COR-L47 (cell line): ENCODE measurements around the gene ANXA2.
"Not testable (repeated sequence)": the region's sequence is repeated elsewhere in the genome, so short reads cannot be mapped to it uniquely, and the experiment has no call there.

Experiments used
- DNase-seq: peaks from one replicate; lab custom pipeline; 2025; lab: John Stamatoyannopoulos, UW

ANXA2 gene

GRCh38 chr15:60410350-60410749 is 12.6 kb upstream of the ANXA2 start:
- DNase-seq, result not testable (repeated sequence)

- DNase-seq, result no peak
Measured at GRCh38 chr15:60408463-60408981, 10.7 kb upstream of the ANXA2 start.

GRCh38 chr15:60407415-60407805 is 9.6 kb upstream of the ANXA2 start:
- no peak for DNase-seq

- DNase-seq, result no peak
Measured at GRCh38 chr15:60406513-60407414, 9.0 kb upstream of the ANXA2 start.

GRCh38 chr15:60405399-60405798 is 7.6 kb upstream of the ANXA2 start:
- DNase-seq, result no peak

GRCh38 chr15:60404351-60404750 is 6.6 kb upstream of the ANXA2 start:
- DNase-seq, result not testable (repeated sequence)

- no peak for DNase-seq
Measured at GRCh38 chr15:60400944-60401343, 3.2 kb upstream of the ANXA2 start.

GRCh38 chr15:60399931-60400330 is 2.1 kb upstream of the ANXA2 start:
- no peak for DNase-seq

GRCh38 chr15:60399246-60399915 is 1.6 kb upstream of the ANXA2 start:
- DNase-seq, result no peak

- no peak for DNase-seq
Measured at GRCh38 chr15:60396958-60397771, 621 bp downstream of the ANXA2 start.

- DNase-seq, result no peak
Measured at GRCh38 chr15:60396560-60396957, 1.2 kb downstream of the ANXA2 start.

GRCh38 chr15:60396100-60396499 is 1.7 kb downstream of the ANXA2 start:
- DNase-seq, result no peak

- DNase-seq, result no peak
Measured at GRCh38 chr15:60395276-60396011, 2.3 kb downstream of the ANXA2 start.

- DNase-seq, result no peak
Measured at GRCh38 chr15:60394689-60395097, 3.1 kb downstream of the ANXA2 start.

- peak; percentile 53 for DNase-seq
Measured at GRCh38 chr15:60392986-60393790, 4.6 kb downstream of the ANXA2 start.

GRCh38 chr15:60392601-60392985 is 5.2 kb downstream of the ANXA2 start:
- no peak for DNase-seq

- DNase-seq, result no peak
Measured at GRCh38 chr15:60391722-60392315, 6.0 kb downstream of the ANXA2 start.

- no peak for DNase-seq
Measured at GRCh38 chr15:60390871-60391501, 6.8 kb downstream of the ANXA2 start.

GRCh38 chr15:60390231-60390630 is 7.6 kb downstream of the ANXA2 start:
- no peak for DNase-seq
